ENCODE measurements around the gene CTH. TPM values are rescaled to one million over a fixed set of nuclear protein-coding genes. Genes with fewer than 3 reads are reported as not detected.

Gene CTH
- total RNA-seq, 4 donors from 2014 or later: 1.7 to 4.4 (median 2.8) TPM

DNA sequence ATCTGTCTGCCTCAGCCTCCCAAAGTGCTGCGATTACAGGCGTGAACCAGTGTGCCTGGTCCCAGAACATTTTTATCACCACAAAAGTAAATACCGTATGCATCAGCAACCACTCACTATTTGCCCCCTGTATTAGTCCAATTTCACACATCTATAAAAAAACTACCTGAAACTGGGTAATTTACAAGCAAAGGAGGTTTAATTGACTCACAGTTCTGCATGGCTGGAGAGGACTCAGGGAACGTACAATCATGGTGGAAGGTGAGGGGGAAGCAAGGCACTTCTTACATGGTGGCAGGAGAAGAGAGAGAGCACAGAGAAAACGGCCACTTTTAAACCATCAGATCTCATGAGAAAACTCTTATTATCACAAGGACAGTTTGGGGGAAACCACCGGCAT is 25.6 kb upstream of the CTH start:
- H3K4me3 ChIP-seq: no peak overlapping the region
- H3K27ac ChIP-seq: no peak overlapping the region
- no peak for DNase-seq
- no peaks in the 10 kb centered on the region for H3K4me1 ChIP-seq
- TF ChIP-seq, protein P1, sequence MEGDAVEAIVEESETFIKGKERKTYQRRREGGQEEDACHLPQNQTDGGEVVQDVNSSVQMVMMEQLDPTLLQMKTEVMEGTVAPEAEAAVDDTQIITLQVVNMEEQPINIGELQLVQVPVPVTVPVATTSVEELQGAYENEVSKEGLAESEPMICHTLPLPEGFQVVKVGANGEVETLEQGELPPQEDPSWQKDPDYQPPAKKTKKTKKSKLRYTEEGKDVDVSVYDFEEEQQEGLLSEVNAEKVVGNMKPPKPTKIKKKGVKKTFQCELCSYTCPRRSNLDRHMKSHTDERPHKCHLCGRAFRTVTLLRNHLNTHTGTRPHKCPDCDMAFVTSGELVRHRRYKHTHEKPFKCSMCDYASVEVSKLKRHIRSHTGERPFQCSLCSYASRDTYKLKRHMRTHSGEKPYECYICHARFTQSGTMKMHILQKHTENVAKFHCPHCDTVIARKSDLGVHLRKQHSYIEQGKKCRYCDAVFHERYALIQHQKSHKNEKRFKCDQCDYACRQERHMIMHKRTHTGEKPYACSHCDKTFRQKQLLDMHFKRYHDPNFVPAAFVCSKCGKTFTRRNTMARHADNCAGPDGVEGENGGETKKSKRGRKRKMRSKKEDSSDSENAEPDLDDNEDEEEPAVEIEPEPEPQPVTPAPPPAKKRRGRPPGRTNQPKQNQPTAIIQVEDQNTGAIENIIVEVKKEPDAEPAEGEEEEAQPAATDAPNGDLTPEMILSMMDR (IDR thresholded peaks at IDR 0.05): no peak
- TF ChIP-seq POLR2A (IDR thresholded peaks at IDR 0.05): no peak
- H3K9me3 ChIP-seq: no peaks in the 10 kb centered on the region
- no peaks in the 10 kb centered on the region for H3K27me3 ChIP-seq
- H3K36me3 ChIP-seq: no peaks in the 10 kb centered on the region

DNA sequence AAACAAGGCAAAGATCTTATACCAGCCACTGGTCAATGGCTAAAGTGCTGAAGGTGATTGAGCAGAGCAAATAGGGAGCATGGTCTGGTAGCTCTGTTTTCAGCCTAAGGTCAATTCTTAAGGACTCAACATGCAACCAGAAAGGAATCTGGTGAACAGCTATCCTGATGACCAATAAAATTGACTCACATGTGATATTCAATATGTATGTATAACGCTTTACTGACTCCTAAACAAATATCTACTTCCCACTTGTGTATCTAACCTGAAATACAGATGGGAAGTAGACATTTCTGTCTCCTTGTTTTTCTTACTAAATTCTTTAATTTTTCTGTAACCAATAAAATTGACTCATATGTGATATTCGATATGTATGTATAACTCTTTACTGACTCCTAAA is 24.9 kb upstream of the CTH start:
- H3K27me3 ChIP-seq: no peaks in the 10 kb centered on the region
- TF ChIP-seq, protein P1 (IDR thresholded peaks at IDR 0.05): no peak
- TF ChIP-seq POLR2A (IDR thresholded peaks at IDR 0.05): no peak
- no peak overlapping the region for H3K4me3 ChIP-seq
- no peak for DNase-seq
- no peak overlapping the region for H3K27ac ChIP-seq
- H3K4me1 ChIP-seq: no peaks in the 10 kb centered on the region
- H3K9me3 ChIP-seq: no peaks in the 10 kb centered on the region
- no peaks in the 10 kb centered on the region for H3K36me3 ChIP-seq

DNA sequence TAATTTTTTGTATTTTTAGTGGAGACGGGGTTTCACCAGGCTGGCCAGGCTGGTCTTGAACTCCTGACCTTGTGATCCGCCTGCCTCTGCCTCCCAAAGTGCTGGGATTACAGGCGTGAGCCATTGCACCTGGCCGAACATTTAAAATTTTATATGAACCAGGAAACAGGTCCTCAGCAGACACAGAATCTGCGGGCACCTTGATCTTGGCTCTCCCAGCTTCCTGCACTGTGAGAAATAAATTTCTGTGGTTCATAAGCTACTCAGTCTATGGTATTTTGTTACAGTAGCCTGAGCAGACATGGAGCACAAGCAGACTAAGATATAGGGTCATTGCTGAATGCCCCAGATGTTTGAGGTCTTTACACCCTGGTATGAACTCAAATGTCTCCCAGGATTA is 23.6 kb upstream of the CTH start:
- Histone ChIP-seq H3K4me3 (no peak overlapping the region), H3K27ac (no peak overlapping the region), H3K9me3 (no peaks in the 10 kb centered on the region), H3K27me3 (no peaks in the 10 kb centered on the region), H3K36me3 (no peaks in the 10 kb centered on the region), H3K4me1 (no peaks in the 10 kb centered on the region)
- no peak for DNase-seq
- TF ChIP-seq POLR2A (IDR thresholded peaks at IDR 0.05): no peak
- TF ChIP-seq, protein P1 (IDR thresholded peaks at IDR 0.05): no peak

DNA sequence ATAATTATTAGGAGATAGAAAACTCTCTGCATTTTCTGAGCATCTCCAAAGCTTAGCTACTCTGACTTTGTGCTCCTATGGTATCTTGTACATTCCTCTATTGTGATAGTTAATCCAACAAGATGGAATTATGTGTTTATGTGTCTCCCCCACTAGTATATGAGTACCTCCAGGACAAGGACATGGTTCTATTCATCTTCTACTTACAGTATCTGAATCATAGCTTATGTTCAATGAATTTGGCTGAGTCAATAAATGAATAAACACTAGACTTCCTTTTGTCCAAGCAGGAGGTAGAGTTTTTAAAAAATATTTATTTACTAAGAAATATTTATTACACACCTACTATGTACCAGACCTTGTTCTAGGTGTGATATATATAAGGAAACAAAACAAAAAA is 18.4 kb upstream of the CTH start:
- DNase-seq: no peak
- H3K4me3 ChIP-seq: no peak overlapping the region
- TF ChIP-seq POLR2A (IDR thresholded peaks at IDR 0.05): no peak
- TF ChIP-seq, protein P1 (IDR thresholded peaks at IDR 0.05): no peak

DNA sequence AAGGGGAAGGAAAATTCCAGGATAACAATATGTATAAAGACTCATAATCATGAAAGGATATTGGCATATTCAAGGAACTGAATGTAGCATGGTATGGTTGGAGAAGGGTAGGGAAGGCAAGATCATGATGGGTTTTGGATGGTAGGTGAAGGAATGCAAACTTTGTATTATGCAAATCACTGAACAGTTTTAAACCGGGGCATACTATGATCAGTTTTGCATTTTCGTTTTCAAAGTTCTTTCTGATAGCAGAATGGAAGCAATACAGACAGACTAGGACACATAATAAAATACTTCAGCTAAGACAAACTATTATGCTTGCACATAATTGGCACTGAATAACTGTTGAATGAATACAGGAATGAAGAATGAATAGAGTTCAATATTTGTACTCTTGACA is 14.5 kb upstream of the CTH start:
- DNase-seq: no peak
- Histone ChIP-seq H3K27me3 (no peaks in the 10 kb centered on the region), H3K4me1 (no peaks in the 10 kb centered on the region), H3K9me3 (no peaks in the 10 kb centered on the region), H3K36me3 (no peaks in the 10 kb centered on the region), H3K27ac (no peak overlapping the region), H3K4me3 (no peak overlapping the region)
- TF ChIP-seq POLR2A (IDR thresholded peaks at IDR 0.05): no peak
- TF ChIP-seq, protein P1 (IDR thresholded peaks at IDR 0.05): no peak

More for the DNA sequence above, 18.4 kb upstream of the CTH start:
- no peaks in the 10 kb centered on the region for H3K9me3 ChIP-seq
- H3K36me3 ChIP-seq: no peaks in the 10 kb centered on the region
- H3K27me3 ChIP-seq: no peaks in the 10 kb centered on the region
- H3K27ac ChIP-seq: no peak overlapping the region
- H3K4me1 ChIP-seq: no peaks in the 10 kb centered on the region

DNA sequence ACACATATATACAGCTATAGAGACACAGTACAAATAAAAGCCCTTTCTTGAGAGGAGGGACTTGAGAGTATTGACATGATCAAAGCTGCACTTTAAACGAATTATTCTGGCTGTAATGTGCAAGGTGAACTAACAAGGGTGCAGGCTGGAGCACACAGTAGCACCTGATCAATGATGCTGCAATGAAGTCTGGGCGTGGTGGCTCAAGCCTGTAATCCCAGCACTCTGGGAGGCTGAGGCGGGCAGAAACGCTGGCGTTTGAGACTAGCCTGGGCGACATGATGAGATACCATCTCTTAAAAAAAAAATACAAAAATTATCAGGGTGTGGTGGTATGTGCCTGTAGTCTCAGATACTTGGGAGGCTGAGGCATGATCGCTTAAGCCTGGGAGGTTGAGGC is 14.1 kb upstream of the CTH start:
- no peak overlapping the region for H3K4me3 ChIP-seq
- no peaks in the 10 kb centered on the region for H3K36me3 ChIP-seq
- no peaks in the 10 kb centered on the region for H3K4me1 ChIP-seq
- TF ChIP-seq POLR2A (IDR thresholded peaks at IDR 0.05): no peak
- TF ChIP-seq, protein P1 (IDR thresholded peaks at IDR 0.05): no peak
- no peak overlapping the region for H3K27ac ChIP-seq
- no peaks in the 10 kb centered on the region for H3K27me3 ChIP-seq
- no peak for DNase-seq
- H3K9me3 ChIP-seq: no peaks in the 10 kb centered on the region
